Kidney capillary endothelial cell (primary cell): ENCODE data around the gene DCUN1D4.
"Not testable (repeated sequence)": the region's sequence is repeated elsewhere in the genome, so short reads cannot be mapped to it uniquely, and the experiment has no call there.

Experiments
- DNase-seq: peaks from one replicate; pipeline ENCODE4 v3.0.0-alpha.2; 2018; ENCODE audit warnings: low spot score

DCUN1D4 gene

GRCh38 chr4:51895158-51895557 lies 52.2 kb downstream of the DCUN1D4 start:
- DNase-seq = no peak

GRCh38 chr4:51895816-51896408 lies 53.0 kb downstream of the DCUN1D4 start:
- peak; percentile 66 for DNase-seq

GRCh38 chr4:51901363-51901762 lies 58.4 kb downstream of the DCUN1D4 start:
- no peak for DNase-seq

GRCh38 chr4:51906167-51906958 lies 63.4 kb downstream of the DCUN1D4 start:
- DNase-seq = peak; percentile 59

- DNase-seq = no peak
Measured at GRCh38 chr4:51907006-51907669, 64.2 kb downstream of the DCUN1D4 start.

GRCh38 chr4:51909236-51909703 lies 66.3 kb downstream of the DCUN1D4 start:
- DNase-seq = no peak

- no peak for DNase-seq
Measured at GRCh38 chr4:51918251-51918650, 75.3 kb downstream of the DCUN1D4 start.

GRCh38 chr4:51923343-51923742 lies 80.4 kb downstream of the DCUN1D4 start:
- DNase-seq = no peak

- no peak for DNase-seq
Measured at GRCh38 chr4:51925307-51925706, 82.4 kb downstream of the DCUN1D4 start.

GRCh38 chr4:51930557-51930956 lies 87.6 kb downstream of the DCUN1D4 start:
- no peak for DNase-seq

GRCh38 chr4:51931461-51931860 lies 88.5 kb downstream of the DCUN1D4 start:
- DNase-seq = no peak

- no peak for DNase-seq
Measured at GRCh38 chr4:51932261-51932660, 89.3 kb downstream of the DCUN1D4 start.

- no peak for DNase-seq
Measured at GRCh38 chr4:51932684-51933083, 89.7 kb downstream of the DCUN1D4 start.

- DNase-seq = not testable (repeated sequence)
Measured at GRCh38 chr4:51940460-51940859, 97.5 kb downstream of the DCUN1D4 start.

GRCh38 chr4:51942108-51942832 lies 99.3 kb downstream of the DCUN1D4 start:
- DNase-seq = no peak

GRCh38 chr4:51942833-51943215 lies 99.9 kb downstream of the DCUN1D4 start:
- DNase-seq = no peak

GRCh38 chr4:51943221-51943620 lies 100.3 kb downstream of the DCUN1D4 start:
- DNase-seq = no peak

- no peak for DNase-seq
Measured at GRCh38 chr4:51958199-51958968, 115.4 kb downstream of the DCUN1D4 start.

GRCh38 chr4:51960486-51960885 lies 117.5 kb downstream of the DCUN1D4 start:
- no peak for DNase-seq

GRCh38 chr4:51963841-51964517 lies 121.0 kb downstream of the DCUN1D4 start:
- no peak for DNase-seq

- no peak for DNase-seq
Measured at GRCh38 chr4:51965862-51966261, 122.9 kb downstream of the DCUN1D4 start.
